ENCODE measurements around the gene FRYL. TPM values are rescaled to one million over a fixed set of nuclear protein-coding genes. Genes with fewer than 3 reads are reported as not detected.

Gene FRYL
- total and polyA plus RNA-seq, 2 of the 8 experiments (the other 6 are each of a cell fraction or from before 2014, with no cell fraction given) = 8.0 to 36.5 TPM

DNA sequence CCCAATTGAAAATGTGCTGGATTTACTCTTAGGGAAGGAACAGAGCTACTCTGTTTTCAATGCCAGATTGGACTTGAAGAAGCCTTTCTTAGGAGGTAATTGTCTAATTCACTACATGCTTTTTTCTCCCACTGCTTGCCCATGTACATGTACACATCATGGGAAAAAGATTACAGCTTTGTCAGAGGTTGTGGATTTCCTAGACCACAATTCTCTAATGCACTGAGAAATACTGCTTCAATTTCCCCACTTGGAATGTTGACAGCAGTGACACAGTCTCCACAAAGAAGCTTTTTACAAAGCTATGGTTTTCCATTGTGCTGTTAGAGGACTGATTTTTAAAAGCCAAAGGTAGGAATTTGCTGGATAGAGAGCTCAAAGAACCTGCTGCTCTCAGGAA is 270.5 kb downstream of the FRYL start:
- H2AFZ ChIP-seq (ENCODE audit: low read length) = no peak overlapping the region
- CTCF ChIA-PET (ENCODE audit: partially characterized antibody) = interaction anchor here (1.6 kb wide), 1 partner anchor 234 kb away, joined by 3 read pairs; no protein-coding TSS in a partner anchor
- H3K9me3 ChIP-seq (ENCODE audit: insufficient read depth in 2 of 2, low read depth in 1 of 2, low read length in 1 of 2) = no peaks in the 10 kb centered on the region
- H2BK15ac ChIP-seq (ENCODE audit: low read length) = no peak overlapping the region
- H3K36me3 ChIP-seq (ENCODE audit: control insufficient read depth in 2 of 4, insufficient read depth in 4 of 4, low read length in 3 of 4) = peaks cover 0 to 52% (median 29%) of the 10 kb centered on the region in 4 experiments; a peak in 7 of 8 replicates
- H3K4me2 ChIP-seq (ENCODE audit: insufficient read depth in 1 of 2, low read depth in 2 of 2, low read length in 2 of 2) = no peak overlapping the region
- no peaks in the 10 kb centered on the region for H3K79me1 ChIP-seq (ENCODE audit: low read depth, low read length)
- H3K56ac ChIP-seq (replicated peaks; ENCODE audit: insufficient read length, low read depth, low read length) = no peak overlapping the region
- H3K23ac ChIP-seq (ENCODE audit: insufficient read length) = no peak overlapping the region
- no peak overlapping the region for H3K4me3 ChIP-seq (ENCODE audit: extremely low read depth in 1 of 4, insufficient read depth in 2 of 4, low read depth in 3 of 4, low read length in 4 of 4)
- no peak overlapping the region for H2BK12ac ChIP-seq (ENCODE audit: low read depth, low read length)
- H3K79me2 ChIP-seq (ENCODE audit: control insufficient read depth in 1 of 2, insufficient read depth in 2 of 2, low read length in 2 of 2) = no peaks in the 10 kb centered on the region
- POLR2A ChIA-PET (ENCODE audit: partially characterized antibody) = interaction anchor here (0.8 kb wide), 1 partner anchor 15 kb away, joined by 3 read pairs; no protein-coding TSS in a partner anchor
- H2BK5ac ChIP-seq (ENCODE audit: low read depth, low read length) = no peak overlapping the region
- H3K18ac ChIP-seq (ENCODE audit: extremely low read depth, low read length) = no peak overlapping the region
- H4K91ac ChIP-seq (replicated peaks; ENCODE audit: insufficient read length, low read length) = no peak overlapping the region
- H2BK120ac ChIP-seq (replicated peaks; ENCODE audit: low read depth, low read length) = no peak overlapping the region
- H3K14ac ChIP-seq (ENCODE audit: insufficient read length) = no peak overlapping the region
- H3K4me1 ChIP-seq (replicated peaks in 1 of 4; ENCODE audit: control insufficient read depth in 3 of 4, insufficient read depth in 4 of 4, low read length in 3 of 4) = no peaks in the 10 kb centered on the region
- peaks cover 0 to 2% of the 10 kb centered on the region in 2 experiments for H4K20me1 ChIP-seq (replicated peaks in 1 of 2; ENCODE audit: control insufficient read depth in 1 of 2, insufficient read depth in 2 of 2, low read length in 2 of 2)
- DNase-seq (ENCODE audit: low read depth in 1 of 2, low spot score in 2 of 2) (no peak), FAIRE-seq (no peak)
- H2AK5ac ChIP-seq (ENCODE audit: low read depth, low read length) = no peak overlapping the region
- H4K8ac ChIP-seq (ENCODE audit: extremely low read depth, insufficient read depth, low read length) = no peak overlapping the region
- no peak overlapping the region for H3K27ac ChIP-seq (ENCODE audit: low read depth, low read length)
- no peaks in the 10 kb centered on the region for H3K27me3 ChIP-seq (replicated peaks in 1 of 4; ENCODE audit: control insufficient read depth in 3 of 4, extremely low read depth in 1 of 4, insufficient read depth in 3 of 4, low read length in 3 of 4)
- no peak overlapping the region for H4K5ac ChIP-seq (ENCODE audit: insufficient read length, low read depth, low read length)
- H3K9ac ChIP-seq (replicated peaks in 1 of 4; ENCODE audit: extremely low read depth in 1 of 4, low read depth in 3 of 4, low read length in 3 of 4) = no peak overlapping the region
- H3K23me2 ChIP-seq (ENCODE audit: low read depth, low read length) = no peaks in the 10 kb centered on the region
- H3K4ac ChIP-seq (replicated peaks; ENCODE audit: insufficient read length, low read depth, low read length) = no peak overlapping the region
- H2BK20ac ChIP-seq (ENCODE audit: low read length) = no peak overlapping the region
- TF ChIP-seq POLR2AphosphoS5 (IDR thresholded peaks at IDR 0.05; ENCODE audit: low read depth, low read length) = no peak
- TF ChIP-seq EZH2 (IDR thresholded peaks at IDR 0.05; ENCODE audit: low read depth, low read length, severe bottlenecking) = no peak
- TF ChIP-seq NANOG (IDR thresholded peaks at IDR 0.05; ENCODE audit: insufficient read depth, low read depth, low read length, poor library complexity, severe bottlenecking) = no peak
- TF ChIP-seq, protein P1, sequence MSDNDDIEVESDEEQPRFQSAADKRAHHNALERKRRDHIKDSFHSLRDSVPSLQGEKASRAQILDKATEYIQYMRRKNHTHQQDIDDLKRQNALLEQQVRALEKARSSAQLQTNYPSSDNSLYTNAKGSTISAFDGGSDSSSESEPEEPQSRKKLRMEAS (IDR thresholded peaks at IDR 0.05) = no peak
- TF ChIP-seq RAD21 (IDR thresholded peaks at IDR 0.05 in 1 of 2, conservative IDR thresholded peaks at IDR 0.05 in 1 of 2; ENCODE audit: low read depth in 2 of 2, low read length in 2 of 2) = no peak
- TF ChIP-seq POU5F1 (IDR thresholded peaks at IDR 0.05; ENCODE audit: low read depth, low read length) = no peak
- TF ChIP-seq TAF1 (IDR thresholded peaks at IDR 0.05; ENCODE audit: low read depth, low read length) = no peak
- no peak for TF ChIP-seq CREB1 (IDR thresholded peaks at IDR 0.05)
- TF ChIP-seq GABPA (IDR thresholded peaks at IDR 0.05; ENCODE audit: borderline replicate concordance, insufficient read depth, low read length) = no peak
- no peak for TF ChIP-seq ASH2L (IDR thresholded peaks at IDR 0.05; ENCODE audit: low read length)
- no peak for TF ChIP-seq RNF2 (IDR thresholded peaks at IDR 0.05; ENCODE audit: borderline replicate concordance, low read depth, low read length, missing control alignments, poor library complexity, severe bottlenecking)
- no peak for TF ChIP-seq RBBP5 (IDR thresholded peaks at IDR 0.05; ENCODE audit: borderline replicate concordance, low read depth, low read length)
- no peak for TF ChIP-seq TAF7 (optimal IDR thresholded peaks at IDR 0.05; ENCODE audit: borderline replicate concordance, low read depth, low read length)
- TF ChIP-seq CBX8 (IDR thresholded peaks at IDR 0.05; ENCODE audit: borderline replicate concordance, low read depth, low read length) = no peak

Data from H1 (cell line).